GM23248 (cell line): ENCODE measurements around the gene ADAM15.

ENCODE experiments used
- EZH2 ChIP-seq: fragments of 200-600 bp; sonication (generic); IDR thresholded peaks from 2 replicates; pipeline ENCODE4 v1.6.1; 2018; ENCODE audit warnings: antibody characterized with exemption, mild to moderate bottlenecking; ENCODE audit not compliant: insufficient read depth, poor library complexity, severe bottlenecking
- EZH2phosphoT487 ChIP-seq: fragments of 200-600 bp; sonication (generic); IDR thresholded peaks from 2 replicates; pipeline ENCODE4 v1.6.1; 2018; ENCODE audit warnings: antibody characterized with exemption, moderate library complexity, mild to moderate bottlenecking, low read depth; ENCODE audit not compliant: insufficient read depth

DNA sequence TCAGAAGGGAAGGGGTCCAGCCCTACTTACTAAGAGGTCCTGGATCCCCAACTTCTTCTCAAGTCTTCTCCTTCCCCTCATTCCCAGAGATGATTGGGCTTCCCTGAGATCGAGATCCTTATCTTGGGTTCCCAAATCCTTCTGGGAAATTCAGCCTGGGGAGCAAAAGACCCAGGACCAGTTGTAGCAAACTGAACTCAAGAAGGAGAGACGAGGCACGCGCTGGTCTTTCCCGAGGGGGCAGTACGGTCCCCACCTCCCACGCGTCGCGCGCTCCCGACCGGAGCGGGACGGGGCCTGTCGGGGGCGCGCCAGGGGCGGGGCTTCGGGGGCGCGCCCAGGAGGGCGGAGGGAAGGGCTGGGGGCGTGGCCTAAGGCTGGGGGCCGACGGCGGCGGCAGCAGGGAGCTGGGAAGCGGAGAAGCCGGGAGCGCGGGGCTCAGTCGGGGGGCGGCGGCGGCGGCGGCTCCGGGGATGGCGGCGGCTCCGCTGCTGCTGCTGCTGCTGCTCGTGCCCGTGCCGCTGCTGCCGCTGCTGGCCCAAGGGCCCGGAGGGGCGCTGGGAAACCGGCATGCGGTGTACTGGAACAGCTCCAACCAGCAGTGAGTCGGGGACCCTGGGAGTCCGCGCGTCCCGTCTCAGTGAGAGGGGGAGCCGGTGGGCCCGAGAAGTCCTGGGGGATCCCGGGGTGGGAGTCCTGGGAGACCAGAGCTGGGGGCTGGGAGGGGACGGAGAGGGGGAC is 27.5 kb downstream of the ADAM15 start, which contains the start of gene EFNA3:
- TF ChIP-seq EZH2 (no peak), EZH2phosphoT487 (no peak)
